Measurements from ENCODE around the gene ANKRD12.
A peak's percentile ranks its signal among the peaks of the same experiment; 100 is the strongest.

ANKRD12 gene

DNA sequence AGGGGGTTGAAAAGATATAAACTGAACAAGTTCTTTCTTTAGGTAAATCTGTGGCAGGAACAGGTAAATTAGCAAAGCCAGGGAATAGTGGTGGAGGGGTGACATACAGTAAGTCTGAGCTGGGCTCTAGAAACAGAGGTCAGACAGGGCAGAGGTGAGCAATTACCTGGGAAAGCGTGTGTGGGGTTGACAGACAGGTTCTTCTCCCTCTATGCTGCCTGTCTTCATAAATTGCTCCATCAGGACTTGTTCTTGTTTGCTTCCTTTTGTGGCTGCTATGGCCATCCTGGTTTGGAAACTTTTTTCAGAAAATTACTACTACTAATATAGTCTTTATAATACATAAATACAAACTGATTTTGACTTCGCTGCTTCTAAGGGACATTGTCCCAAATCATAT lies 3.4 kb upstream of the ANKRD12 start:
- TF ChIP-seq, protein P1, sequence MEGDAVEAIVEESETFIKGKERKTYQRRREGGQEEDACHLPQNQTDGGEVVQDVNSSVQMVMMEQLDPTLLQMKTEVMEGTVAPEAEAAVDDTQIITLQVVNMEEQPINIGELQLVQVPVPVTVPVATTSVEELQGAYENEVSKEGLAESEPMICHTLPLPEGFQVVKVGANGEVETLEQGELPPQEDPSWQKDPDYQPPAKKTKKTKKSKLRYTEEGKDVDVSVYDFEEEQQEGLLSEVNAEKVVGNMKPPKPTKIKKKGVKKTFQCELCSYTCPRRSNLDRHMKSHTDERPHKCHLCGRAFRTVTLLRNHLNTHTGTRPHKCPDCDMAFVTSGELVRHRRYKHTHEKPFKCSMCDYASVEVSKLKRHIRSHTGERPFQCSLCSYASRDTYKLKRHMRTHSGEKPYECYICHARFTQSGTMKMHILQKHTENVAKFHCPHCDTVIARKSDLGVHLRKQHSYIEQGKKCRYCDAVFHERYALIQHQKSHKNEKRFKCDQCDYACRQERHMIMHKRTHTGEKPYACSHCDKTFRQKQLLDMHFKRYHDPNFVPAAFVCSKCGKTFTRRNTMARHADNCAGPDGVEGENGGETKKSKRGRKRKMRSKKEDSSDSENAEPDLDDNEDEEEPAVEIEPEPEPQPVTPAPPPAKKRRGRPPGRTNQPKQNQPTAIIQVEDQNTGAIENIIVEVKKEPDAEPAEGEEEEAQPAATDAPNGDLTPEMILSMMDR (conservative IDR thresholded peaks at IDR 0.05; ENCODE audit: control insufficient read depth, insufficient read depth, low read depth, low read length) = no peak
- no peak overlapping the region for H3K4me3 ChIP-seq (ENCODE audit: control insufficient read depth, low read depth, low read length)

GRCh38 chr18:9135081-9135911 lies 1.3 kb upstream of the ANKRD12 start:
- no peak for DNase-seq (ENCODE audit: low read depth)
- TF ChIP-seq, protein P1 (conservative IDR thresholded peaks at IDR 0.05; ENCODE audit: control insufficient read depth, insufficient read depth, low read depth, low read length) = no peak
- H3K4me3 ChIP-seq (ENCODE audit: control insufficient read depth, low read depth, low read length) = peak overlapping the region; percentile 76

More for the DNA sequence above, 3.4 kb upstream of the ANKRD12 start:
- no peak for DNase-seq (ENCODE audit: low read depth)

- H3K4me3 ChIP-seq (ENCODE audit: control insufficient read depth, low read depth, low read length) = peak overlapping the region; percentile 76
- TF ChIP-seq, protein P1 (conservative IDR thresholded peaks at IDR 0.05; ENCODE audit: control insufficient read depth, insufficient read depth, low read depth, low read length) = no peak
- DNase-seq (ENCODE audit: low read depth) = peak; percentile 37
These were observed 668 bp upstream of the ANKRD12 start for GRCh38 chr18:9135912-9136314.

DNA sequence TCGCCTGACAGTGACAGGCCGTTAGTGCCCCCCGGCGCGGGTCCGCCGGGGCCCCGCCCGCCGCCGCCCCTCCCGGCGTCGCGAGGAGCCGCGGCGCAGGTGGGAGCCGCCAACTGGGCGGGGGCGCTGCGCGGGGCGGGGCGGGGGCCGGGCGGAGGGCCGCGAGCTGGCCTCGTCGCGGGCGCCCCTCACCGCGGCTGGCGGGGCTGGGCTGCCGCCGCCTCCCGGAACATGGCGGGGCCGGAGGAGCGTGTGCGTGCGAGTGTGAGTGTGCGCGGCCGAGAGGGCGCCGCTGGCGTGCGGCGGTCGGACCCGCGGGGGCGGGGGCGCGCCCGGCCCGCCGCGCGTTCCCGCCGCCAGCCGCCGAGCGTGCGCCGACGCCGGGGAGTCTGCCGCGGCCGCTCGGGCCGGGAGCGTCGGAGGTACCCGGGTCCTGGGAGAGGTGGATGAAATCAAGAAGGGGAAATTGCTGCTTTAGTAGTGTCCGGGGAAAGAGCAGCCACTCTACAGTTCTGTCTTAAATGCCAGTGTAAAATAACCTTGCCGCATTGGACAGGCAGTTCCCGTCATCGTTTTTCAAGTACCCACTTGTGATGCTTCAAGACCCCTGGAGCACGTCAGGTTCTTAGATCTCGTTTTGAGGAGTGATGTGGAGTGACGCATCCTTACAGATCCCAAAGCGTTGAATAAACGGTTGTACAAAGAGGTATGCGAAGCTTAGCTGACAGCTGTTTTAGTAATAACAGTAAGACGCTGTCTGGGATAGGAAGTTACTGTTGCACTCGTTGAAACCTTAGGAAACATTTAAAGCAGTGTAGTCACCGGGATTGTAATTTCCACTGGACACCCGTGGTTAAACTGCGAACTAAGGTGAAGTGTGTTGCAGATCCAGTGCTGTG lies 836 bp downstream of the ANKRD12 start:
- TF ChIP-seq, protein P1 (conservative IDR thresholded peaks at IDR 0.05; ENCODE audit: control insufficient read depth, insufficient read depth, low read depth, low read length) = no peak
- peak overlapping the region; percentile 86 for H3K4me3 ChIP-seq (ENCODE audit: control insufficient read depth, low read depth, low read length)
- peak; percentile 91 for DNase-seq (ENCODE audit: low read depth)

- DNase-seq (ENCODE audit: low read depth) = no peak
- H3K4me3 ChIP-seq (ENCODE audit: control insufficient read depth, low read depth, low read length) = peak overlapping the region; percentile 86
- TF ChIP-seq, protein P1 (conservative IDR thresholded peaks at IDR 0.05; ENCODE audit: control insufficient read depth, insufficient read depth, low read depth, low read length) = no peak
These were observed 2.9 kb downstream of the ANKRD12 start for GRCh38 chr18:9139400-9140039.

DNA sequence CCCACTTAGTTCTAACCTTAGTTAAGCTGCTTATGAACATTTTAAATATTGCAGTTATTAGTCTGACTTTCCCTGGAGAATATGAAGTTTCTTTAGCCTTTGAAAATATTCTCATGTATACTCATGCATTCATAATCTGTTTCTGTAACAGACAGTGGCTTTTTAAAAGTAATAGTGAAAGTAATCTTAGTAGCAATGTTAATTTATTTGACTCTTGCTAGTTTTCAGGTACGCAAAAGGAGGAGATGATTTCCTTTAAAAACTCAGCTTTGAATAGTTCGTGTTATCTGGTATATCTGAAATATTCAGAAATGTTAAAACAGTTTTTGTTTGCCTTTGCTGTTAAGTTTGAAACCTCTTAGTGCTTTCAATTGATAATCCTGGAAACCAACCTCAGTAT lies 3.8 kb downstream of the ANKRD12 start:
- DNase-seq (ENCODE audit: low read depth) = no peak
- H3K4me3 ChIP-seq (ENCODE audit: control insufficient read depth, low read depth, low read length) = peak overlapping the region; percentile 86
- TF ChIP-seq, protein P1 (conservative IDR thresholded peaks at IDR 0.05; ENCODE audit: control insufficient read depth, insufficient read depth, low read depth, low read length) = no peak

Measured in fibroblast of mammary gland (primary cell).